DMS53 (cell line): ENCODE measurements around the gene HEXD.
A peak's percentile ranks its signal among the peaks of the same experiment; 100 is the strongest.
"Not testable (repeated sequence)": the region's sequence is repeated elsewhere in the genome, so short reads cannot be mapped to it uniquely, and the experiment has no call there.

Experiments
- DNase-seq: peaks from one replicate; lab custom pipeline; 2025; lab: John Stamatoyannopoulos, UW

The HEXD gene

DNA sequence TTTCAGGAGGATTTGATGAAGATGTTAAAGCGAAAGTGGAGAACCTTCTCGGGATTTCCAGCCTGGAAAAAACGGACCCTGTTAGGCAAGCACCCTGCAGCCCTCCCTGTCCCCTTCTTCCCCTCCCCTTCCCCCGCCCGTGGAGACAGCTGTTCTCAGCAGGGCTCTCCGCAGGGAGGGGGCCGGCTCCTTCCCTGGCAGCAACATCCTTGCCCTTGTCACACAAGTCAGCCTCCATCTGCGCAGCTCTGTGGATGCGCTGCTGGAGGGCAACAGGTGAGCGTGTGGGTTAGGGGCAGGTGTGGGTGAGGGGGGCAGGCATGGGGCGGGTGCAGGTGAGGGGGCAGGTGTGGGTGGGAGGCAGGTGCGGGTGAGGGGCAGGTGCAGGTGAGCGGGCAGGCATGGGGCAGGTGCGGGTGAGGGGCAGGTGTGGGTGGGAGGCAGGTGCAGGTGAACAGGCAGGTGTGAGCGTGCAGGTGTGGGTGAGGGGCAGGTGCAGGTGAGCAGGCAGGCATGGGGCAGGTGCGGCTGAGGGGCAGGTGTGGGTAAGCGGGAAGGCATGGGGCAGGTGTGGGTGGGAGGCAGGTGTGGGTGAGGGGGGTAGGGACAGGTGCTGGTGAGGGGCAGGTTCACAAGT lies 23.0 kb downstream of the HEXD start:
- peak; percentile 69 for DNase-seq

DNA sequence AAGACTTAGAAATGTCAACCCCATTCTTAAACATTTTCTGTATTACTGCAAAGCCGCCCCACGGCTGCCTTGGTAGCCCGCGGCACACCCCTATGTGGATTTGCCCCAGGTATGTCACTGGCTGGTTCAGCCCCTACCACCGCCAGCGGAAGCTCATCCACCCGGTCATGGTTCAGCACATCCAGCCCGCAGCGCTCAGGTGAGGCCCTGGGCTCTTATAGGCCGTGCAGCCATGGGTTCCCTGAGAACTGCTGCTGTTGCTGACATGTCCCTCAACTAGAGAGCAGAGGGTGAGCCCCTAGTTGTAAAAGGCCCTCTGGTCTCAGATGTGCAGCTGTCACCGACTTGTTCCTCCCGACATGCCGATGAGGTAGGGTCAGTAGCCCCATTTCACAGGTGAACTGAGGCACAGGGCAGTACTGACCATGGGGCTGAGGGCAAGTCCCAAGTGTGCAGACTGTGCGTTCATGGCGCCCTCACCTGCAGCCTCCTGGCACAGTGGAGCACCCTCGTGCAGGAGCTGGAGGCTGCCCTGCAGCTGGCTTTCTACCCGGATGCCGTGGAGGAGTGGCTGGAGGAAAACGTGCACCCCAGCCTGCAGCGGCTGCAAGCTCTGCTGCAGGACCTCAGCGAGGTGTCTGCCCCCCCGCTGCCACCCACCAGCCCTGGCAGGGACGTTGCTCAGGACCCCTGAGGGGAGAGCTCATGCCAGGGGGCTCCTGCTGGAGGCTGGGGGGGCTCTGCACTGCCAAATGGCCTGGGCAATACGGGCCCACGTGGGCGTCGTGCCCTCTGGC lies 23.7 kb downstream of the HEXD start:
- DNase-seq, result no peak

DNA sequence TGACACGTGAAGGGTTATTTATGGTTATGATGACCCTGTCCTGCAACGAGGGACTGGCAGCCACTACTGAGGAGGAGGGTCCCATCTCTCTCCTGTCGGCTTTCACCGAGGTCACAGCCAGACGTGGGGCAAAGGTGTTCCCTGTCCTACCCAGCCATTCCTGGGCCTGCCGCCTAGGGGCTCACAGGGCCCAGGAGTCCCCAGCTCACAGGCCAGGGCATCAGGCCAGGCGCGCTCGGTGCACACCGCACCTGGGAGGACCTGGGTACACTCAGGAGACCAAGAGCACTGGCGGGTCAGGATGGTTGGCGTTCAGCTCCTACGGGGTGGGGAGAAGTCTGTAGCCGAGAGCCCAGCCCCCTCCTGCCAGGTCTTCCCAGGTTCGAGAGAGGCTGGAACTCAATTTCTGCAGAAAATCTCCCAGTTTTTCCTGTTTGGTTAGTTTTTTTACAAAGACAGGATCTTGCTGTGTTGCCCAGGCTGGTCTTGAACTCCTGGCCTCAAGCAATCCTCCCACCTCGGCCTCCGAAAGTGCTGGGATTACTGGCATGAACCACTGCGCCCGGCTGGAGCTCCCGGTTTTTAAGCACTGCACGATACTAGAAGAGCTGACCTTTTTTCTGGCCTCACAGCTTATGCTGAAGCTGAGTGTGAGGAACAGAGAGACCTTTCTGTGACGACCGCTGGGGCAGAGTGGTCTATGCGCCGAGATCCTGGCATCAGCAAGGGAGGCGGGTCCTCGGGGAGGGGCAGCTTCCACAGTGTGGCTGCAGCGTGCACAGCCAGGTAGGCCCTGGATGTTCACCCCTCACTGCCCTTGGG lies 24.7 kb downstream of the HEXD start:
- DNase-seq, result no peak

DNA sequence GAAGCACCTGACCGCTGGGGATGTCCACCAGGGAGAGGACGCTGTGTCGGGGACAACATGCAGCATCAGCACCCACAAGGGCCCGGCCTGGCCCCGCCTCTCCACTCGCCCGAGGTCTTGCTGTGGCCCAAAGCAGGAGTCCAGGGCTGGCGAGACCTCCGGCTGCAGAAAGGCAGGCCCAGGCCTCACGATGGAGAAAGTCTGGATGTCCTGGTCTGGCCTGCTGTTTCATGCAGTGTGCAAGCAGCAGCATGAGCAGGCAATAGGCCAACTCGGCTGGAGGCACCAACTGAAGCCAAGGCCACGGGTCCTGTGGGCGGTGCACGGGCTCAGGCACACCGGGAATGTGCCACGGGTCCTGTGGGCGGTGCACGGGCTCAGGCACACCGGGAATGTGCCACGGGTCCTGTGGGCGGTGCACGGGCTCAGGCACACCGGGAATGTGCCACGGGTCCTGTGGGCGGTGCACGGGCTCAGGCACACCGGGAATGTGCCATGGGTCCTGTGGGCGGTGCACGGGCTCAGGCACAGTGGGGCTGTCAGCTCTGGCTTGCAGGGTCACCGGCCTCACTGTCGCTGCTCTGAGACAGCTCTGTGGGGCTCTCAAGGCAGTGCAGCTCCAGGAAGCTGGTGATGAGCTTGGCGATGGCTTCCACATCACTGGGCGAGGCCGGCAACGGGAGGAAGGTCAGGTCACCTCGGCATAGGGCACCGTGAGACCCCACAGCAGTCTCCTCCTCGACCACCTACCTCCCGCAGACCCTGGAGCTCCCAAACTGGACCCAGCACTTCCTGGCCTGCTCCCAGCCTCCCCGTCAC lies 25.5 kb downstream of the HEXD start:
- no peak for DNase-seq

DNA sequence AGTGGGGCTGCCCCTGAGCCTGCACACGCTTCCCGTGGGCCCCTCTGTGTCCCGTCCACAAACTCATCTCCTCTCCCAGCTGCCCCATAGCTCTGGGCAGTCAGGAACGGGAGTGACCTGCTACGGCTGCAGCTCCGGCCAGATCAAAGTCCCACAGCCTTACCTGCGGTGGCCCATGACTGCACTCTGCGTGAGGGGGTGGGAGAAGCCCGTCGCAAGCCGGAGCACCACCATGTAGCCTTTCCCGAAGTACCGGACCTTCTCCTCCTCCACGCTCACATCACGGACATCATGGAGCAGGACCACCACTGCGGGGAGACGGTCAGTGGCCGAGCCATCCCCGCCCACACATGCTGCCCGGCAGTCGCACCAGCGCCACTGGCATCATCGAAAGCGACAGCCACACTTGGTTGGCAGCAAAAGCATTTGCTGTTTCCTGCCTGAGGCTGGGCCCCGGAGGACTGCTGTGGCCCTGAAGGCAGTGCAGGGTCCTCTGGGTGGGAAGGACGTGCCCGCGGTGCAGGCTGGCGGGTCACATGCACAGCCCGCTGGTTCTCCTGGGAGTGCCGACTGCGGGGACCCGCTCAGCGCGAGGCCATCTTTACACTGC lies 26.2 kb downstream of the HEXD start:
- DNase-seq, result no peak

DNA sequence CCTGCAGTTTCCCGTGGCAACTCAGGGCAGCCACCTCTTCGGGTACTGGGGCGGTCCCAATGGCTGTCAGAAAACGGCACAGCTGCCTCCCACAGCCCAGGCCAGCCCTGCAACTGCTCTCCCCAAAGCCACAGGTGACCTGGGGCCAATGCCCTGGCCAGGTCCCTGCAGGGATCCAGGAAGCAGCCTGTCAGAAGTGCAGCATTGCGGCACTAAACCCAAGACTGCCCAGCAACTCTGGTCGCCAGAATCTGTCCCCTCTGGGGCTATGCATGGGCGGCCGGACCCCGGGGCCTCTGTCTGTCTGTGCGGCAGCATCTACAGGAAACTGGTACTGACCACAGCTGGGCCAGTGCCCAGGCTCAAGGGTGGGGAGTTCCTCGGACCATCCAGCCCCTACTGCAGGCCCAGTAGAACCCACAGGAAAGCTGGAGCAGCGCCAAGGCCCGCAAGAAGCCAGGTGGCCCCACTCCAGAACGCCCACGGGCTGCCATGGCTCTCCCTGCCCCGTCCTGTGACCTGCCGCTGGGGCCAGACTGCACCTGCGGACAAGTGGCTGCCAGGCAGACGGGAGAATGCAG lies 26.9 kb downstream of the HEXD start:
- no peak for DNase-seq

DNA sequence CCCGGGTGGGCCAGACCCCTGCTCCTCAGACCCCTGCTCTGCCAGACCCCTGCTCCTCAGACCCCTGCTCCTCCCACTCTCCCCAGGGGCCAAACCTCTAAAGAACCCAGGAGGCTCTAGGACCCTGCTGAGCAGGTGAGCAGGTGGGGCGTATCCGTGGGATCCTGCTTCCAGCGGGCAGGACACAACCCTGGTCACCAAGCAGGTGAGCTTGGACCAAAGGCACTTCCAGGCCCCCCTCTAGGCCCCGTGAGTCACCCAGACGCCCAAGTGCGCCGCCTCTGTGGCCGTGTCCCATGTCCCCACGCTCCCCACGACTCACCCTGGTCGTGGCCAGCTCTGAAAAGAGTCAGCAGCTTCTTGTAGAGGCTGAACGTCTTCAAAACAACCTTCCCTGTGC lies 27.4 kb downstream of the HEXD start:
- DNase-seq, result no peak

DNA sequence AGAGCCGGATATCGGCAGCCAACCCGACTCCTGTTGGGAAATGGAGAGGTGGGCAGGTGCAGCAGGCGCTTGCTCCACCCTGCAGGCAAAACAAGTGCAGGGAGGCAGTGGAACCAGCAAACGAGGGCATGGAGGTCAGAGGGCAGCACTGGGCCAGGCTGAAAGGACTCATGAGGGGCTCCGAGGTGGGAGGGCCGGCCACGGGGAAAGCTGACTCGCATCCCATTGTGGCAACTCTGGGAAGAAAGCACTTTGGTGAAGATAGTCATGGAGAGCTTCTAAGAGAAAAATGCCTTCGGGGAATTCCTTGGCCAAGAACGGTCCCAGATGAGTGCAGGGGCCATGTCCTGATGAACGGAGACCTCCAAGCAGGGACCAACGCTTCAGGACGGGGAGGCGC lies 28.0 kb downstream of the HEXD start:
- no peak for DNase-seq

DNA sequence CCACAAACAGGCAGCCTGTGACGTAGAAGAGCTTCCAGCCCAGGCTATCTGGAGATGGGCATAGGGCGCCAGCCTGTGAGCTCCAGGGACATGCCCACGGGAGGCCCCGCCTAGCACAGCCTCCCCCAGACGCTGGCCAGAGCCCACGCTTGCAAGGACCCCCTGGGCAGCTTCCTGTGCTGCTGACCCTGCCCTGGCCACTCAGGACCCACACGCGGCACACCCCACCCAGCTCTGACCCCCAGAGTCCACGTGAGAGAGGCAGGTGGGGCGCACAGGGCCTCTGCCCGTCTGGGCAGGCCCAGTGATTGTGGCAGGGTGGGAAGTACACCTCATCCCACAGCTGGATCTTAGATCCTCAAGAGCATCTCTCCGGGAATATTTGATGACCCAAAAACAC lies 28.5 kb downstream of the HEXD start:
- no peak for DNase-seq

DNA sequence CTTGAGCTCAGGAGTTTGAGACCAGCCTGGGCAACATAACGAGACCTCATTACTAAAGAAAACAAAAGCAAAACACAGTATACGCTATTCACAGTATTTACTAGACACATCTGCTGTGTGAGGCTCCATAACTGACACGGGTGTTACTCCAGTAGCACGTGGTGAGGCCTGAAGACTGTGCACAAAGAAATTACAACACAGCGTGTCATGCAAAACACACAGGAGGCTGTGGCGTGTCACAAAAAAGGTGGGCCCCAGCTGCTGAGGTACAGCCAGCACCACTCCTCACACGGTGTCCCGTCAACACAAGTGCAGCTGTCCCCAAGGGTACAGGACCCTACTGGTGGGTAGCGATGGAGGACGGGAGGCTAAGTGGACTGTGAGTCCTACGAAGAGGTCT lies 29.7 kb downstream of the HEXD start:
- DNase-seq, result no peak

DNA sequence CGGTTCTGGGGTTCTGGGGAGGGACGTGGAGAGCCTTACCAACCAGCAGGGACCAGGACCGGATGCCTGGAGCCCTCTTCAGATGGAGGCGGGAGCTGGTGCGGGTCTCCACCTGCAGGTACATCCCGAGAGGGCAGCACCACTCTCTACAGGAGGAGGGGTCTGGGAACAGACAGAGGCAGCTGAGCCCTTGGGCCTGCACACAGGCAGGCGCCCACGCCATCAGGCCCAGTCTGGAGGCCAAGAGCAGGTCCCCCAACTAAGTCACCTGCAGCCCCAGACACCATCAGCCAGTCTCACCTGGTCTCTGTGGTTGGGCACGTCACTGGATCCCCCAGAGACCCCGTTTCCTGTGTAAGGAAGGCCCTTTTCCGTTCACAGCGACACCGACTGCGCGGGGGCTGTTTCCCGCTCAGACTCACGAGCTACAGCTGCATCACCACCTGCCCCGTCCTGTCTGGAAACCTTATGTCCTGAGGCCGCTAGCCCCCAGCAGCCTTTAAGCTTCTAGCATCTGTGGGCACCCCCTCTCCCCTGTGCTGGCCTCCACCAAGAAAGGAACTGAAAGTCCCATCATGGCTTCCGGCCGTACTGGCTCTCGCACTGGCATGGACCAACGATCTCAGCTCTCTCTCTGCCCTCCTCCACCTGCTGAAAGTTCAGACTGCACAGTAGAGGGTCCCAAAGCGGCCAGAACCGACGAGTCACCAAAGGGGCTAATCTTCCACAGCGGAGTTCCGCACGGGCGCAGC lies 31.2 kb downstream of the HEXD start:
- DNase-seq, result no peak

DNA sequence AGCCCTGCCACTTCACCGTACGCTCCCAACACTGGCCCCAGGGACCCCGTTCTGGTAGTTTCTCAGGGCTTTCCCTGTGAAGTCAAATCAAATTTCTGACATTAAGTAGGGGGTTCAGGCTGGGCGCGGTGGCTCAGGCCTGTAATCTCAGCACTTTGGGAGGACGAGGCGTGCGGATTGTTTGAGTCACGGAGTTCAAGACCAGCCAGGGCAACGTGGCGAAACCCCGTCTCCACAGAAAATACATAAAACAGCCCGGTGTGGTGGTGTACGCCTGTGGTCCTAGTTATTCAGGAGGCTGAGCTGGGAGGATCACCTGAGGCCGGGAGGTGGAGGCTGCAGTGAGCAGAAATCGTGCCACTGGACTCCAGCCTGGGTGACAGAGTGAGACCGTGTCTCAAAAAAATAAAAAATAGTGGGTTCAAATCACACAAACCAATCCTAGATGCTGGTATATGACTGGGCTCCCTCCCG lies 31.8 kb downstream of the HEXD start:
- DNase-seq, result no peak

DNA sequence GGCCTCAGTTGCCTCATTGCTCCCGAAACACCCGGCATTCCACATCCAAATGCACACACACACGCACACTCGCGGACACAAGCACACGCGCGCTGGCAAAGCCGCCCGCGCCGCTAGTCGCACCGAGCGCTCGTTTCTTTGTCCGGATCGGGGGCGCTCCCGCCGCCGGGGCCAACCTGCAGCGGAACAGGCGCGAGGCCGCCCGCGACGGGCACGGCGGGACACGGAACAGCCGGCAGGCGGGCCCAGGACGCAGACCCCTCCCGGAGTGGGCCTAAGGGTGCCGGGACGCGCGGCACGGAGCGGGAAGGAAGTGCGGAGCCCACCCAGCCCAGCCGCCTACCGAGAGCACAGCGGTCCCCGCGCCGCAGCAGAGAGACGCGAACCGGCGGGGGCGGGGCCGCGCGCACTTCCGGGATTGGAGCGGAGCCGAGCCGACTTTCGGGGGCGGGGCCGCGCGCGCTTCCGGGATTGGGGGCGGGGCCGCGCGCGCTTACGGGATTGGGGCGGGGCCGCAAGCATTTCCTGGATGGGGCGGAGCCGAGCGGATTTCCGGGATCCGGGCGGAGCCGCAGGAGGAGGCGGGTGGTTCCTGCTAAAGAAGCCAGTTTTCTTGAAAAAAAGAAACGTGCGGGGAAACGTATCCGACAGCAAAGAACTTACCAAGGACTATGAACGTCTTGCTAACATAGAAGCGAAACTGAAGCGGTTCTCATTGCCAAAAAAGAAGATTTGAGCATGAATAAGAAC lies 32.4 kb downstream of the HEXD start, which contains the start of gene CYBC1:
CYBC1 (minus strand) TSS at position 396 of the 750 bp plus-strand sequence. CDS start 1,498 bp downstream, outside the sequence.
- DNase-seq, result peak; percentile 98

DNA sequence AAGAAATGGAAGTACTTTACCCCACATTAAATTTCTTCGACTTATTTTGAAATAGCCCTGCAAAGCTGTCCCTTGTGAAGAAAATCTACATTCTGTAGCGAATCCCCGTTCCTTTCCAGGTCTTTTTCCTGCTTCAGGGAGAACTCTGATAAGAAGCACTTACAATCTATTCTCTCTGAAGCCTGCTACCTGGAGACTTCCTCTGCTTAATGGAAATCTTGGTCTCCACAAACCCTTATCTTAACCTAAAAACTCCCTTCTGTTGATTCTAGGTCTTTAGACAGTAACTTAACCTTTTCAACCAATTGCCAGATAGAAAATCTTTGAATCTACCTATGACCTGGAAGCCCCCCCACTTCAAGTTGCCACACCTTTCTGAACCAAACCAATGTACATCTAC lies 34.0 kb downstream of the HEXD start:
- DNase-seq, result no peak

DNA sequence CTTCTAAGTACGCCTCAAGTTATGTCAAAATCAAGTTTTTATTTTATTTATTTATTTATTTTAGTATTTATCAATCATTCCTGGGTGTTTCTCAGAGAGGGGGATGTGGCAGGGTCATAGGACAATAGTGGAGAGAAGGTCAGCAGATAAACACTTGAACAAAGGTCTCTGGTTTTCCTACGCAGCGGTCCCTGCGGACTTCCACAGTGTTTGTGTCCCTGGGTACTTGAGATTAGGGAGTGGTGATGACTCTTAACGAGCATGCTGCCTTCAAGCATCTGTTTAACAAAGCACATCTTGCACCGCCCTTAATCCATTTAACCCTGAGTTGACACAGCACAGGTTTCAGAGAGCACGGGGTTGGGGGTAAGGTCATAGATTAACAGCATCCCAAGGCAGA lies 35.0 kb downstream of the HEXD start:
- not testable (repeated sequence) for DNase-seq

DNA sequence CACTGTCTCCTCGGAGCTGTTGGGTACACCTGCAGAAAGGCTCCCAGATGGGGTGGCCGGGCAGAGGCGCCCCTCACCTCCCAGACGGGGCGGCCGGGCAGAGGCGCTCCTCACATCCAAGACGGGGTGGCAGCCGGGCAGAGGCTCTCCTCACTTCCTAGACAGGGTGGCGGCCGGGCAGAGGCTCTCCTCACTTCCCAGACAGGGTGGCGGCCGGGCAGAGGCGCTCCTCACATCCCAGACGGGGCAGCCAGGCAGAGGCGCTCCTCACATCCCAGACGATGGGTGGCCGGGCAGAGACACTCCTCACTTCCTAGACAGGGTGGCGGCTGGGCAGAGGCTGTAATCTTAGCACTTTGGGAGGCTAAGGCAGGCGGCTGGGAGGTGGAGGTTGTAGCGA lies 35.6 kb downstream of the HEXD start:
- not testable (repeated sequence) for DNase-seq

DNA sequence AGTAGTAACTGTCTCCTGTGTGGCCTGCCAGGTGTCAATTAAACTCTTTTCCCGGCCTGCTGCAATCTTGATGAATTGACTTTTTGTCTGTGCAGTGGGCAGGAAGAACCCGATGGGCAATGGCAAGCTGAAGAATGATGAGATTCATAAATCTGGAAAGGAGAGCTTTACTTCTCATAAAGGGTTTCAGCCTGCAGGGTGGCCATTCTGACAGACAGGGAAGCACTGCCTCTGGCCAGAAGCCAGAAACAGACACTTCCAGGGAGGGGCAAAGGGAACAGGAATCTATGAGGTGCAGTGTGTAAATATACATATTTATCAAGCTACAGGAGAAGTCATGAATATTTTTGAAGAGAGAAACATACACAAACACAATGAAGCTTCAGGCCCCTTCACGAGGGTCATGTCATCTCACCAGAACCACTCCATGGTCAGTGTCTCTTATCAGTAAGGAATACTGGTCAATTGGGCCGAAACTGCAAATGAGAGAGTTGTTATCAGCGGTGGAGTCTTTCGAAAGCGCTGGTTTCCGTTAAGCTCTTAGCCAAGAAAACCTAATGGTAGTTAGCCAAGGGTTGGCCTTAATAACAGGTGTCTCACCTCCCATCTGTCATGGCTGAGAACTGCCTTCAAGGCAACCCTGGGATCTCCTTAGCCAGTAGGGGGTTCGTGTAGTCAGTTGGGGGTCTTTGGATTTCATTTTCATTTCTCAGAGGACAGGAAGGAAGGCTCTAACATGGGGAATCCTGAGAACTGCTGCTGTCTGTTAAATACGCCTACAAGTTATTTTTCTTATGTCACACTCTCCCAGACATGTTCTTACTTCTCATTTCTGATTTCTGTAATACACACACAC lies 39.2 kb downstream of the HEXD start:
- DNase-seq, result peak; percentile 33

DNA sequence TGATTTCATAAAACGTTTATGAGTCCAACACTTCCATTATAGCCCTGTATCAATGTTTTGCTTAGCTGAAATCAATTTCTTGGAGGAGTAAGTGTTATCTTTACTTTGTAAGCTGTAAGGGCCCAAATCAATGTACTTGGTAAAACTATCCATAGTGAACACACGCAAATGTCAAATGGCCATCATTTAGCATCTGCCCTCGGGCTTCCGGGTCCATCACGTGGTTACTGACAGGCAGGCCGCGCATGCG lies 39.7 kb downstream of the HEXD start:
- DNase-seq, result no peak
